Cardiac ventricle fibroblast (primary cell): ENCODE measurements around the gene DUS1L. TPM values are rescaled to one million over a fixed set of nuclear protein-coding genes. Genes with fewer than 3 reads are reported as not detected.

ENCODE experiments used
- total RNA-seq: library from RNA; depleted of rRNA; stranded (reverse); fragments of >200 nt; gene quantifications from 2 replicates; pipeline ENCODE4 v1.2.3, GENCODE V29; 2015

Gene DUS1L
- 40.1 and 50.9 TPM in 2 replicates for total RNA-seq

GRCh38 chr17:82065638-82066303 is at the start of gene DUS1L:
TSS of gene DUS1L (minus strand) at chr17:82065804. CDS start at chr17:82065059, 745 bp downstream.

DNA sequence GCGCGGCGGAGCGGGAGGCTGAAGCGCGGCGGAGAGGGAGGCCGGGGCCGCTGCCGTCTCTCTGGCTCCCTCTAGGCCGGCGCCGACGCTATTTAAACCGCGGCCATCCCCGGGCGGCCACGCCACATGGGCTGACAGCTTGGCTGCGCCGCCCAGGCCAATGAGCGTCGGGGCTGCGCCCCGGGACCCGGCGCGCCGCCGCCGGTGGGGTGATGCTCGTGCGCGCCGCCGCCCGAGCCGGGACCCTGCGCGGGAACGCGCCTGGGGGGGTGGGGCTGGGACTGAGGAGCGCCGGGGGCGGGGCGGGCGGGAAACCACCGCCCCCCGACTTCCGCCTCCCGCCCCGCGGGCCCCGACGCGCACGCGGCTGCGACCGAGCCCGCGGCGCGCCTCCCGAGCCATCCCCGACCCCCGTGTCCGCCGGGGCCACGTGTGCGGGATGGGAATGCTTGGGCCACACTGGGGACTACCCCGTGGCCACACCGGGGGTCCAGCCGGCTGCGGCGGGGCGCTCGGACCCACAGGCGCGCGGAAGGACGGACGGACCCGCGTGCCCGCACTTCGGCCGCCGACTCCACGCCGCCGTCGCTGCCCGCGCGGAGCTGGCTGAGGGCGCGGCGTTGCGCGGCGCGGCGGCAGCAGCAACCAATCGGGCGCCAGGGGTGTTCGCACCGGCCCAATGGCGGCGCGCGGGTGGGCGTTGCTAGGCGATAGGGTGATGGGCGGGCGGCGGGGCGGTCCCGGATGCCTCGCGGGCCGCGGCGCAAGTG is 32.8 kb upstream of the DUS1L start, which contains the start of gene FASN:
Gene FASN, minus strand, starts transcription at position 68 of the 770 bp plus-strand sequence. CDS start 1,791 bp downstream, outside the sequence.

DNA sequence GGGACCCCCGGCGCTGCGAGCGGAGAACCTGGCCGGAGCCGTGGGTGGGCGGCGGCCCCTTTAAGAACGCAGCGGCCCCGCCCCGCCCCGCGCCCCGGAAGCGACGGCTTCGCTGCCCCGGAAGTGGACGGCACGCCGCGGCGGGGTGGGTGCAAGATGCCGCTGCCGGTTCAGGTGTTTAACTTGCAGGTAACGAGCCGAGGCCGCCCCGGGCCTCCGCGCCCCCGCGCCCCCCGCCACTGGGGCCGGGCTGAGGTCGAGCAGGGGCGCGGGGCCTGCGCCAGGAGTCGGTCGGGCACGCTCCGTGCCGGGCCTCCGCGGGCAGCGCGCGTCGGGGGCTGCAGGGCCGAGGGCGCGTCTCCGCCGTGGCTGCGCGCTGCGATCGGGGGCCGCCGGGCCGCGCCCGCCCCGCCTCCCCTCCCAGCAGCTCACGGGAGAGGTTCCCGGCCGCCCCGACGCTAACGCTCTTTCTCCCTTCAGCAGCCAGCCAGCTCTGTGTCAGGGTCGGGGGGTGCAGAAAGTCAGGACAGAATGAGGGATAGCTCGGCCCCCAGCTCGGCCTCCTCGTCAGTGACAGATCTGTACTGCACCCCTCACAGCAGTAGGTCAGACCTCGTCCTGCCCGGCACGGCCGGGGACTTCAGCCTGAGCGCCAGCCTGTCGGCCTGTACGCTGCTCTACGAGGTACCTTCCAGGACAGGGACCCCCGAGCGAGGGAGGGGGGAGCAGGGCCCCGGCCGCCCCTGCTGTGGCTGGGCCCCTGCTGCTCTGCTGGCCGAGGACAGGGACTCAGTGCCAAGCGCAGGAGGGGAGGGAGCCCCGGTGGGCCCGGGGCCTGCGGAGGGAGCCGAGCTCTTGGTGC is 13.6 kb downstream of the DUS1L start, which contains the start of the genes GPS1 and RFNG:
Gene GPS1, plus strand, starts transcription at position 123 of the 862 bp plus-strand sequence. Its CDS starts 34 bp downstream, at position 157.
Gene RFNG, minus strand, starts transcription at position 36 of the 862 bp plus-strand sequence. CDS start 45 bp downstream, outside the sequence.

DNA sequence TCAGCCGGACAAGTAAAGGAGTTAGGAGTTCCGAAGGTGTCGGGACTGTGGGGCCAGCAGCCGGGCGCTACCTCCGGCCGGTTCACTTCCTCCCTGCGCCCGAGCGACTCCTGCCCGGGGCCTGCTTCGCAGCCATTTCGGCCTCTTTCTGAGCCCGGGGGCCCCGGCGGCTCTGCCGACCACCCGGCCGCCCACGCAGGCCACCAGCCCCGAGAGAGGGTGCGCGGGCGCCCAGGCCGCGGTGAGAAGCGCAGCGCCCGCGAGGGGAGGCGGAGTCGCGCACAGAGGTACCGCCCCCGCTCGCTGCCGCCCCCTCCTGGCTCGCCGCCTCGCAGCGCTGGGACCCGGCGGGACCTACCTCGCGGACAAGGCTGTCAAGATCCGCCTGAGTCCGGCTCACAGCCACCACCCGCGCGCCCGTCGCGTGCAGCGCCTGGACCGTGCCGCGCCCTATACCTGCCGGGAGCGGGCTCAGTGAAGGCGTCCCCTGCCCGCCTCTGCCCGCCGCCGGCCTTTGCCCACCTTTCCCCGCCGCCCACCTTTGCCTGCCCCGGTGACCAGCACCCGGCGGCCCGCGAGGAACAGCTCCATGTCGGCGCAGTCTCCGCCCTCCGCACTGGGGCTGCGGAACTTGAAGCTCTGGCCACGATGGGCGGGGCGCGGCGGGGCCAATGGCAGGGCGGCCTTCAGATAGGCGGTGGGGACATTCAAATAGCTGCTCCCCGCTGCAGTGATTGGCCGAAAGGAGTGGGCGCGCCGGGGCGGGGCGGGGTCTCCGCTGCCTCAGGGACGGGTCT is 28.3 kb downstream of the DUS1L start, which contains the start of gene DCXR:
Gene DCXR, minus strand, starts transcription at position 606 of the 797 bp plus-strand sequence. Its CDS starts 15 bp downstream, at position 591.

DNA sequence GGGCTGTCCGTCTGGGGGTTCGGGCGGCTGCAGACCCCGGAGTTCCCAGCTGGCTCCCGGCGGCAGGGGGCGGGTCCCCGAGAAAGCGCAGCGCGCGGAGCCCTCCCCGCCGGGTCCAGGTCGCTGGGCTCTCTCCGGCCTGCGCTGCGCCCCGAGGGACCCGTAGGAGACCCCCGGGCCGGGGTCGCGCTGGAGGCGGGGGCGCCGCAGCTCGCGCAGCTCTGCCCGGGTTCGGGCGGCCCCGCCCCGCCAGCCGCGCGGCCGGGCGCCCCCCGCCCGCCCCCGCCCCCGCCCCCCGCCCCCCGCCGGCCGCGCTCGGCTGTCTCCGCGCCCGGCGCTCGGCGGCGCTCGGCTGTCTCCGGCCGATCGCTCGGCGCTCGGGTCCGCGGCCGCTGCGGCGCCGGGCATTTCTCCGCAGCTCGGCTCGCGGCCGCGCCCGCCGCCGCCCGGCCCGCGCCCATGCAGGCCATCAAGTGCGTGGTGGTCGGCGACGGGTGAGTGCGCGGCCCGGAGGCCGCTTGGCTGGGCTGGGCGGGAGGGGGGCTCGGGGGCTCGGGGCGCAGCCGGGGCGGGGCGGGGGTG is 34.2 kb downstream of the DUS1L start, which contains the start of gene RAC3:
Gene RAC3, plus strand, starts transcription at position 376 of the 582 bp plus-strand sequence. Its CDS starts 84 bp downstream, at position 460.

DNA sequence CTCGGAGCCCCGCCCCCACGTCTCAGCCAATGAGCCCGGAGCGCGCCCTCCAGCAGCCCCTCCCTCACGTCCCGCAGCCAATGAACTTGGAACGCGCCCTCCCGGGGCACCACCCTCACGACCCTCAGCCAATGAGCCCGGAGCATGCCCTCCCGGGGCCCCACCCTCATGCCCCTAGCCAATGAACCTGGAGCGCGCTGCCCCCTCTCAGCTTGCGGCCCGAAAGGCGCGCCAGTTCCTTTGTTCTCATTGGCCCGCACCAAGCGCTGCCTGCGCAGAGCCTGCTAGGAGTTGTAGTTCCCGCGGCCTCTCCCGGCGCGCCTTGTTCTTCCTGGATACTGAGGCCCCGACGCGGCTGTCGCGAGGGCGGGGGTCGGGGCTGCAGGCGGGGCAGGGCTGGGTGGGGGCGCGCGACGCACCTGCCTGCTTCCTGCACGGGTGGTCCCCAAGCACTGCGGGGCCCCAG is 42.6 kb downstream of the DUS1L start, which contains the start of gene LRRC45:
Gene LRRC45, plus strand, starts transcription at position 325 of the 466 bp plus-strand sequence. CDS start 339 bp downstream, outside the sequence.

GRCh38 chr17:82022310-82022980 is 43.2 kb downstream of the DUS1L start, which contains the start of gene CENPX:
TSS of gene CENPX (minus strand) at chr17:82022878. CDS start at chr17:82022861, 17 bp downstream.

Other genes with a start within 250 kb of the DUS1L start
- gene MCRIP1, start 232.5 kb downstream of the DUS1L start, total RNA-seq = 82.7 and 89.0 TPM in 2 replicates
- gene PPP1R27, start 230.8 kb downstream of the DUS1L start, total RNA-seq = not detected in 2 replicates
- gene P4HB, start 205.3 kb downstream of the DUS1L start, total RNA-seq = 2,196 and 3,205 TPM in 2 replicates
- gene ARHGDIA, start 194.5 kb downstream of the DUS1L start, total RNA-seq = 156 and 187 TPM in 2 replicates
- 50.2 and 68.7 TPM in 2 replicates for gene ALYREF, start 174.2 kb downstream of the DUS1L start, total RNA-seq
- 130 and 178 TPM in 2 replicates for gene ANAPC11, start 174.1 kb downstream of the DUS1L start, total RNA-seq
- gene NPB, start 163.6 kb downstream of the DUS1L start, total RNA-seq = 0.62 and 1.8 TPM in 2 replicates
- 25.5 and 40.9 TPM in 2 replicates for gene PCYT2, start 154.4 kb downstream of the DUS1L start, total RNA-seq
- 7.7 and 8.5 TPM in 2 replicates for gene SIRT7, start 147.6 kb downstream of the DUS1L start, total RNA-seq
- 15.5 and 17.4 TPM in 2 replicates for gene MAFG, start 138.1 kb downstream of the DUS1L start, total RNA-seq
- gene PYCR1, start 128.5 kb downstream of the DUS1L start, total RNA-seq = 64.2 and 76.1 TPM in 2 replicates
- not detected in 2 replicates for gene MYADML2, start 118.6 kb downstream of the DUS1L start, total RNA-seq
- gene NOTUM, start 104.6 kb downstream of the DUS1L start, total RNA-seq = 0.68 TPM in 1 of 2 replicates, not detected in the other
- gene ASPSCR1, start 88.2 kb downstream of the DUS1L start, total RNA-seq = 13.0 and 17.5 TPM in 2 replicates
- 36.2 and 42.7 TPM in 2 replicates for gene CENPX, start 42.9 kb downstream of the DUS1L start, total RNA-seq
- 11.6 and 13.3 TPM in 2 replicates for gene LRRC45, start 42.5 kb downstream of the DUS1L start, total RNA-seq
- gene RAC3, start 34.1 kb downstream of the DUS1L start, total RNA-seq = 16.2 and 19.9 TPM in 2 replicates
- 70.6 and 80.2 TPM in 2 replicates for gene DCXR, start 28.1 kb downstream of the DUS1L start, total RNA-seq
- 31.4 and 39.7 TPM in 2 replicates for gene RFNG, start 14.0 kb downstream of the DUS1L start, total RNA-seq
- 72.1 and 78.6 TPM in 2 replicates for gene GPS1, start 13.9 kb downstream of the DUS1L start, total RNA-seq
- gene FASN, start 32.4 kb upstream of the DUS1L start, total RNA-seq = 100 and 104 TPM in 2 replicates
- gene CCDC57, start 147.0 kb upstream of the DUS1L start, total RNA-seq = 8.7 and 9.5 TPM in 2 replicates
- gene SLC16A3, start 163.2 kb upstream of the DUS1L start, total RNA-seq = 107 and 162 TPM in 2 replicates
- gene CSNK1D, start 207.9 kb upstream of the DUS1L start, total RNA-seq = 59.9 and 85.4 TPM in 2 replicates